ENCODE results near the gene TMC4.
"Not testable (repeated sequence)": the region's sequence is repeated elsewhere in the genome, so short reads cannot be mapped to it uniquely, and the experiment has no call there.

Gene TMC4

DNA sequence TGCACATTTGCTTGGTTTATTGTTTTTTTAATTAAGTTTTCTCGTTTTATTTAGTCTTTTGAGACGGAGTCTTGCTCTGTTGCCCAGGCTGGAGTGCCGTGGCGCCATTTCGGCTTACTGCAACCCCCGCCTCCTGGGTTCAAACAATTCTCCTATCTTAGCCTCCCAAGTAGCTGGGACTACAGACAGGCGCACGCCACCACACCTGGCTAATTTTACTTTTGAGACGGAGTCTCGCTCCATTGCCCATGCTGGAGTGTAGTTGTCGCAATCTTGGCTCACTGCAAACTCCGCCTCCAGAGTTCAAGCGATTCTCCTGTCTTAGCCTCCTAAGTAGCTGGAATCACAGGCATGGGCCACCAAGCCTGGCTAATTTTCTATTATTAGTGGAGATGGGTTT lies 29.0 kb upstream of the TMC4 start:
- no peak for DNase-seq

DNA sequence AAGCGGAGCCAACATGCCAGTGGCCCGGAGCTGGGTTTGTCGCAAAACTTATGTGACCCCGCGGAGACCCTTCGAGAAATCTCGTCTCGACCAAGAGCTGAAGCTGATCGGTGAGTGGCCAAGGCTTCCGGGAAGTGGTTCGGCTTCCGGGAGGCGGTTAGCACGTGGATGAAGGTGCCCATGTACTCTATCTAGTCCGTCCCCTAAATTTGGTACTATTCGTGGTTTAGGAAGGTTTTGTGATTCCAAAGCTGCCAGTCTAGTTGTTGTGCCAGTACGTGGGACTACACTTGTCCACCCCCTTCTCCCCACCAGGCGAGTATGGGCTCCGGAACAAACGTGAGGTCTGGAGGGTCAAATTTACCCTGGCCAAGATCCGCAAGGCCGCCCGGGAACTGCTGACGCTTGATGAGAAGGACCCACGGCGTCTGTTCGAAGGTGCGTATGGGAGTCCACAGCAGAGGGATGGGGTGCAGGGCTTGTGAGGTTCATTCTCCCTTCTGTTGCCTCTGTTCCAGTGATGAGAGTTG lies 28.3 kb upstream of the TMC4 start:
- no peak for DNase-seq

DNA sequence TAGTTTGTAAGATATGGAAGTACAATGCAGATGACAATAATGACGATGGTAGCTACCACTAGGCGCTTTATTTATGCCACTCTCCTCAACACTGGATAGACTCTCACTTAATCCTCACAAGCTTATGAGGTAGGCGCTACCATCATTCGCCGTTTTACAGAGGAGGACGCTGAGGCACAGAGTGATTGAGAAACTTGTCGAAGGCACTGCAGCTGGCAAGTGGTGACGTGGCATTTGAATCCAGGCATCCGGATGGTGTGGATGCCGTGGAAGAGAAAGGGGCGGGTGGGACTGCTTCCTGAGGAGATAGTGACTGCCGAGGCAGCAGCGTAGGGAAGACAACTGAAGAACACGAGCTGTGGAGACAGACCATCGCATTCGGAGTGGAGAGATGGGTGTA lies 26.4 kb upstream of the TMC4 start:
- DNase-seq = no peak

DNA sequence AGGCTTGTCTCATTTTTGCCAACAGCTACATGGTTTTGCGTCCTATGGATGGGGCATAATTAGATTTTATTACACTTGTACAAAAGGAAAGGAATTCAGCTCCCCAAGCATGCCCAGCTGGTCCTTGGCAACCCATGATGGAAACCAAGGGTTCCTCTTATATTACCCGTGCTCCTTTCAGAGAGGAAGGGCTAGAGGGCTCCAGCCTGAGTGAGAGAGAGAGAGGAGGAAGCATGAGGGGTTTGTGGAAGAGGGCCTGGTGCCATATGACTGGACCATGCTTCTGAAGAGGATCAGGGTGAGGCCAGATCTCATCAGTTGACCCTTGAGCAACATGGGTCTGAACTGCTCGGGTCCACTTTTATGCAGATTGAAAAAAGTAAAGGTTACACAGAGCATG lies 24.2 kb upstream of the TMC4 start:
- no peak for DNase-seq

DNA sequence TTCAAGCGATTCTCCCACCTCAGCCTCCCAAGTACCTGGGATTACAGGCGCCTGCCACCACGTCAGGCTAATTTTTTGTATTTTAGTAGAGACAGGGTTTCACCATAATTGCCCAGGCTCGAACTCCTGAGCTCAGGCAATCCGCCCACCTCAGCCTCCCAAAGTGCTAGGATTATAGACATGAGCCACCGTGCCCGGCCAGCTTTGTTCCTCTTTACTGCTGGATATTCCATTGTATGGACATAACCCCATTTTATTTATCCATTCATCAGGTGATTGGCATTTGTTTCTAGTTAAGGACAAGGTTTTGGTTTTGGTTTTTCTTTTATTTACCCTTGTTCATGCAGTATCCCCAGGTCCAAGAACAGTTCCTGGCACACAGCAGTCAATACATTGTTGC lies 23.6 kb upstream of the TMC4 start:
- DNase-seq = no peak

DNA sequence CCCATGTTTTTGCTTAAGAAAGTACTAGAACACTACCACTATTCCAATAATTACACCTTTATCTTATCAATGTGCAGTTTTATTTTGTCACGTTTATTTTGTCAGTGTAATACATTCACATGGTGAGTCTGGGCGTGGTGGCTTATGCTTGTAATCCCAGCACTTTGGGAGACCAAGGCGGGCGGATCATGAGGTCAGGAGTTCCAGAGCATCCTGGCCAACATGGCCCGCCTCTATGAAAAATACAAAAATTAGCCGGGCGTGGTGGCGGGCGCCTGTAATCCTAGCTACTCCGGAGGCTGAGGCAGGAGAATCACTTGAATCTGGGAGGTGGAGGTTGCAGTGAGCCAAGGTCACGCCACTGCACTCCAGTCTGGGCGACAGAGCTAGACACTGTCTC lies 21.5 kb upstream of the TMC4 start:
- DNase-seq = not testable (repeated sequence)

DNA sequence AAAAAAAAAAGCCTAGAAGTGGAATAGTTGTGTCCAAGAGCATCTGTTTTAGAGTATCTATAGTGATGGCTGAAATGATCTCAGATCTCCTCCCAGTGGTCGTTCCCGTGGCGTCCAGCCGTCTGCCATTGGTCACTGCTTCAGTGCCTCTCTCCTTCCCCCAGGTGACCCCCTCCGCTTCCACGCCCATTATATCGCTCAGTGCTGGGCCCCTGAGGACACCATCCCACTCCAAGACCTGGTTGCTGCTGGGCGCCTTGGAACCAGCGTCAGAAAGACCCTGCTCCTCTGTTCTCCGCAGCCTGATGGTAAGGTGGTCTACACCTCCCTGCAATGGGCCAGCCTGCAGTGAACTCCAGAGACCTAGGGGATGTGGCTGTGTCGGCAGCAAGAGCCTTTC lies 20.1 kb upstream of the TMC4 start:
- DNase-seq = no peak

DNA sequence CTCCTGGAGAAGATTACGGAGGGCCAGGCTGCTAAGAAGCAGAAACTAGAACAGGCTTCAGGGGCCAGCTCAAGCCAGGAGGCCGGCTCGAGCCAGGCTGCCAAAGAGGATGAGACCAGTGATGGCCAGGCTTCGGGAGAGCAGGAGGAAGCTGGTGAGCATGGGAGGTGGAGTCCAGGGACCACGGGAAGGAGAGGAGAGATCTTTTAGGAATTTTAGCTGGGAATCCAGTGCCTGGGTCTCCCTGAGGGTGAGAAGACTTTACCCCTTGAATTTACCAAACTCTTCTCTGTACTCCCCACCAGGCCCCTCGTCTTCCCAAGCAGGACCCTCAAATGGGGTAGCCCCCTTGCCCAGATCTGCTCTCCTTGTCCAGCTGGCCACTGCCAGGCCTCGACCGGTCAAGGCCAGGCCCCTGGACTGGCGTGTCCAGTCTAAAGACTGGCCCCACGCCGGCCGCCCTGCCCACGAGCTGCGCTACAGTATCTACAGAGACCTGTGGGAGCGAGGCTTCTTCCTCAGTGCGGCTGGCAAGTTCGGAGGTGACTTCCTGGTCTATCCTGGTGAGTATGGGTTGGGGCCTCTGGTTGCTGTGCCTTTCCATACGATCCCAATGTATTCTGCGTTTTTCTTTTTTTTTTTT lies 19.0 kb upstream of the TMC4 start:
- no peak for DNase-seq

DNA sequence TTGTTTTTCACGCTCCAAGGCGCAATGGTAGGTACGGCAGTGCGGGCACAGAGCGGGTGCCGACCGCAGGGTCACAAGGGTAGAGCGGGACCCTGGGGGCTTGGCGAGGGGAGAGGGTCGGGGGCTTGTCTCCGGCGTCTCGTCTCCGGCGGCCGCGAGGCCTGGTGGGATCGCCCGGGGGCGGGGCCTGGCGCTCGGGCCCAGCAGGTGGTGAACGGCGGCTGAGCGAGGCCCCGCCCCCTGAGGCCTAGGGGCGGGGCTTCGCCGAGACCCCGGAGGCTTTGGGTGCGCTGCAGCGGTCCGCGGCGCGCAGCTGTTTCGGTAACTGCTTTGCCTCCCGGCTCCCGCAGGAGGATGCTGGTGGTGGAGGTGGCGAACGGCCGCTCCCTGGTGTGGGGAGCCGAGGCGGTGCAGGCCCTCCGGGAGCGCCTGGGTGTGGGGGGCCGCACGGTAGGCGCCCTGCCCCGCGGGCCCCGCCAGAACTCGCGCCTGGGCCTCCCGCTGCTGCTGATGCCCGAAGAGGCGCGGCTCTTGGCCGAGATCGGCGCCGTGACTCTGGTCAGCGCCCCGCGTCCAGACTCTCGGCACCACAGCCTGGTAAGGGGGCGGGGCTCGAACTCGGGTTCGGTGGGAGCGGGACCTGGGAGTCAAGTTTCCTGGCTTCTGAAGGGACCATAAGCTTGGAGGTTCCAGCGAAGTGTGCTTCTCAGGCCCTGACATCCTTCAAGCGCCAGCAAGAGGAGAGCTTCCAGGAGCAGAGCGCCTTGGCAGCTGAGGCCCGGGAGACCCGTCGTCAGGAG lies 18.3 kb upstream of the TMC4 start, which contains the start of gene TSEN34:
Gene TSEN34 (plus strand): TSS at position 298 of the 800 bp plus-strand sequence. CDS start 57 bp downstream, at position 355.
- peak; percentile 31 to 89 for DNase-seq

DNA sequence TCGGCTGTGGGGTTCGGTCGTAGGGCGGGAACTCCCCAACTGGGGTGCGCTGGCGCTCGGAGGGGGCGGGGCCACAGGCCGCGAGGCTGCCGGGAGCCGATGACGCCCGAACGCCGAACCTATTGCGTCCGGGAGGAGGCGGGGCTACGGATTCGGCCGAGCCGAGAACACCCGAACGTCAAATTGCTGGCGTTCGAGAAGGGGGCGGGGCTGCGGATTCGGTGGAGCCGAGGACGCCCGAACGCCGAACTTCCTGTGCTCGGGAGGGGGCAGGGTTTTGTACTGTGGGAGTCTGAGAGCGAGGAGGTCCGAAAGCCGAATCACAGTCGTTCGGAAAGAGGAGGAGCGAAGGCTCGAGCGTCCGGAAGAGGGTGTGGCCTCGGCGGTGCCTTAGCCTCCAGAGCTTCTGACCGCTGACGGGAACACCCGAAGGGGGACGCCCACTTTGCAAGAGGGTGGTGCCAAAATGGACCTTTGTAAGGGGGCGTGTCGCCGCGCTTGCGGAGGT lies 17.6 kb upstream of the TMC4 start:
- DNase-seq = peak; percentile 100

DNA sequence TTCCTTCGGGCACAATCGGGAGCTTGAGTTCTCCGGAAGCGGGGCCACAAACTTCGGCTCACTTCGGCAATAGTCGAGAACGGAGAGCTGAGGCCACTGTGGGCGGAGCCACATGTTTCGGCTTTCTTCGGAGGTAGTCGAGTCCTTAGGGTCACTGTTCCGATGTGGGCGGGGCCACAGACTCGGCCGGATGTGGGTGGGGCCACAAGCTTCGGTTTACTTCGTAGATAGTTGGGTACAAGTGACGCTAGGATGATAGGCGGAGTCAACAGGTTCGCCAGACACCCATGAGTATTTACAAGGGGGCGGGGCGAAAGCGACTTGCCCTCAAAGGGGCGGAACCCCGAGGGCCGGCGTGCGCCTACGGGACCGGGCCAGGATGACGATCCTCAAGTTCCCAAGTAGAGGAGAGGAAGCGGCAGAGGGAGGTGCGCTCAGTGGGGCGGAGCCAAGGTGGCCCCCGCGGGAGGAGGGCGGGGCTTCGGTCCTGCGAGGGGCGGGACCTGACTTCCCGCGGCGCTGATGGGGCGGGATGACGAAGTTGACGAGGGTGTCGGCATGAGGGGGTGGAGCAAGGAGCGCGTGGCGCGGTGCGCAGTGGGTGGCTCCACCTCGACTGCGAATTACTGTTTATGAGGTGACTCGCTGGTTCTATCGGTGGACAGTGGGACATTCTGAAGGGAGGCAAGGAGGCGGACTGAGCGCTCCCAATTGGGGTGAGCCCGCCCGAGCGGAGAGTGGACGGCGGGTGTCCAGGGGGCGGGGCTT lies 17.0 kb upstream of the TMC4 start:
- DNase-seq = peak; percentile 100

DNA sequence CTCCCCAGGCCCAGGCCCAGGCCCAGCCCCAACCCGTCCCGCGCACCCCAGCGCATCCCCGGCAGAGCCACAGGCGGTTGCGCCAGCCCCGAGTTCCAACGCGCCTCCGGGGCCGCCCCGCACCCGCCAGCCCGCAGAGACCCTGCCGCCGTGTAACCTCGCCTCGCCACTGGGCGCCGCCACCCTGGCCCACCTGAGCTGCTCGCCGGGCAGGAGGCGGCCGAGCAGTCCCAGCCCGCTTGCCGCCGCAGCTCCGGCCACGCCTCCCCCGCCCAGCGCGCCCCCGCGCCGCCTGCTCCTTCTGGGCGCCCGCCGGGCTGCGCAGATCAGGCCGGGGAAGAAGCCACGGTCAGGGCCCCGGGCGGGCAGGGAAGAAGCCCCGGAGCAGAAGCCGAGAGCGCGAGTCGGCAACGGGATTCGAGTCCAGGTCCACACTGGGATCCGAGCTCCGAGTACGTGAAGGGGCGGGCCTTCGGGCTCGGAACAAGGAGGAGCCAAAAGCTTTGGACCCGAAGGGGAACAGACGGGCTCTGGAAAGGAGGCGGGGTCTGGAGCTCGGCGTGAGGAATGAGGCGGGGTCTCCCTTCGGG lies 16.3 kb upstream of the TMC4 start, which contains the start of gene MBOAT7:
Gene MBOAT7 (minus strand): TSS at position 436 of the 590 bp plus-strand sequence. CDS start 1,072 bp downstream, outside the sequence.
- DNase-seq = peak in 1 of 2 donors; percentile 52

DNA sequence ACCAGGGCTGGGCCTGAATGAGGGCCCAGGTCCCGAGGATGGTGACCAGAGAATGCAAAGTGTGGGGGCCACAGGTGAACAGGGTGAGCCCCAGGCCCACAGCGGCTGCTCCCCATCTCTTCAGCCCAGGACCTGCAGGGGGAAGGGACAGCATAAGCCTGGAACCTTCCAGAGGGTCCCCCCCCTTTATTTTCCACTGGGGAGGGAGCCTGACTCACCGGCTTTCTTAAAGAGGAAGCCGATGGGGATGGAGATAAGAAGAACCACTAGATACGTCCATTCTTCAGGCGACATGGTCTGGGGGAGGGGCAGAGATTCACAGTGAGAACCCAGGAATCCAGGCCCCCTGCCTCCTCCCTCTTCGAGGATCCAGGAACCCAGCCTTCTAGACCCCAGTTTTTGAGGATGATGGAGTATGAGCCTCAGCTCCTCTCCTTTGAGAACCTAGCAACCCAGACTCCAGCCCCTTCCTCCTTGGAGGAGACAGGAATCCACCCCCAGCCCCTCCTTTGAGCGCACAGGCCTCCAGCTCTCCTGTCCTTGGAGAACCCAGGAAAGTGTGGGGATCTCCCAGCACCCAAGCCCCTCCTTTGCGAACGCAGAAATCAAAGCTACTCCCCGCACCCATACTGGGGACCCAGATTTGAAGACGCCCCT lies 15.4 kb upstream of the TMC4 start:
- peak; percentile 63 to 70 for DNase-seq

DNA sequence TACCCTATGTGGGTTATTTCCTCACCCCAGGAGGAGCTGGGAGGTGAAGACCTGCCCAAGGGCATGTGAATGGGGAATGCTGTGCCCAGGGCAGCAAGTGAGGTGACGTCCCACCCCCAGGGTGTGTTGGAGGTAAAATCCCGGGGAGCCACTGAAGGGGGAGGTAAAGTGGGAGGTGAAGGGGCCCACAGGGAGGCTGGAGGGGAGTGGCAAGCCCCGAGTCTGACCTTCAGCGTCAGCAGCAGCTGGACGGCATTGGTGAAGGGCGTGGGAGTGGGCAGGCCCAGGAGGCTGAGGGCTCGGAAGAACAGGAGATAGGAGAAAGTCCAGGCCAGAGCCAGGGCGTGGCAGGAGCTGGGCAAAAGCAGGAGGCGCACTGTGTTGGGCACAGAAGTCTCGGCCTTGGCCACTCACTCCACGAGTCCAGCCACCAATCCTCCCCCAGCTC lies 14.0 kb upstream of the TMC4 start:
- DNase-seq = no peak

DNA sequence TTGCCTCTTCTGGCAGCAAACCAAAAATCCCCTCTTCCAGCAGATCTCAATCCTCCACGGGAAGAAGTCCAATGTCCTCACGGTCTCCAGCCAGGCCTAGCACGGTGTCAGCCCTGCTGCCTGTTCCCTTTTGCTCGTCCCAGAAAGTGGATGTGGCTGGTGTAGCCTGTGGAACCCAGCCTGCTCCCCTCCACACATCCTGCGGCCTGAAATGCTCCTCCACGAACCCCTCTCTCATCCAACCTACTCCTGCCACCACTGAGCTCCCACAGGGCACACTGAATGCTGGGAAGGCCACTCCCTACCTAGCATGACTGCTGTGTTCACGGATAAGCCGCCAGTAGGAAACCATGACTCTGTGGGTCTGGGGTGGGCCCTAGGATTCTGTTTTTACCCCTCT lies 13.4 kb upstream of the TMC4 start:
- DNase-seq = no peak

DNA sequence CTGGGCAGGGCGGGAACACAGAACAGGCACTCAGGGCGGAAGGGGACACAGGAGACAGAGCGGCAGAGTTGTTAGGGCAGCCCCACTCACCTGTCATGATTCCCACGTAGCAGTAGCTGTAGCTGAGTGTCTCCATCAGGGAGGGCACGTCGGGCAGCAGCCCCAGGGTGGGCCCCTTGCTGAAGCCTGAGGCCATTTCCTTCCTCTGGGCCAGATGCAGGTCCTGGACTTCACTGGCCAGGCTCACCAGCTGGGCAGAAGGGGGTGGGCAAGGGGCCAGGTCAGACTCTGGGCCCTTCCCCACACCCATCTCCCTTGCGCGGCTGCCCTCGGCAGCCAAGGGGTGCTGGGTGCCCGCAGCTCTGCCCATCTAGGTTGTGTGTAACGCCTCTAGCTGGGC lies 10.5 kb upstream of the TMC4 start:
- DNase-seq = no peak

DNA sequence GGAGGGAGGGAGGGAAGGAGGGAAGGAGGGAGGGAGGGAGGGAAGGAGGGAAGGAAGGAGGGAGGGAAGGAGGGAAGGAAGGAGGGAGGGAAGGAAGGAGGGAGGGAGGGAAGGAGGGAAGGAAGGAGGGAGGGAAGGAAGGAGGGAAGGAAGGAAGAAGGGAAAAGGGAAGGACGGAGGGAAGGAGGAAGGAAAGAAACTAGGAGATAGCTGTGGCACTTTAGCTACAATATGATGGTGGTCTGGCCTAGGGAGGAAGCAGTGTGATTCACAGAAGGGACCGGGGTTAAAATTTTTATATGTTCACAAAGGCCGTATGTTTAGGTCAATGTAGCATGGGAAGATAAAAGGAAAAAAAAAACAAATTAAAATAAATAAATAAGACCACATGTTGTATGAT lies 8.9 kb upstream of the TMC4 start:
- DNase-seq = not testable (repeated sequence)

DNA sequence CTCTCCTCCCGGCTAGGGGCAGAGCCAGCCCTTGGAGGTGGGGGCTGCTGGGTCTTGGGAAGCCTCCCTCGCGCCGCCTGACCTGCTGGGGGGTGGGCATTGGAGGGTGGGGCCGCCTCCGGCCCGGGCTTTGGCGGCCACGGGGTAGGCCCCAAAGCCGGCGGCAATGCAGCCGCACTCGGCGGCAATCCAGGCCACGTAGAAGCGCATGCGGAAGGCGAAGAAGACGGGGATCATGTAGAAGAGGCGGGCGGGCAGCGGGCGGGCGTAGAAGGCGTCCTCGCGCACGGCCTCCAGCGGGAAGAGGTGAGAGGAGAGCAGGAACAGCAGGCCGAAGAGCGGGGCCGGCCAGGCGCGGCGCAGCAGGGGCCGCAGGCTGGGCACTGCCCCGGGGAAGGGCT lies 7.7 kb upstream of the TMC4 start:
- DNase-seq = no peak

DNA sequence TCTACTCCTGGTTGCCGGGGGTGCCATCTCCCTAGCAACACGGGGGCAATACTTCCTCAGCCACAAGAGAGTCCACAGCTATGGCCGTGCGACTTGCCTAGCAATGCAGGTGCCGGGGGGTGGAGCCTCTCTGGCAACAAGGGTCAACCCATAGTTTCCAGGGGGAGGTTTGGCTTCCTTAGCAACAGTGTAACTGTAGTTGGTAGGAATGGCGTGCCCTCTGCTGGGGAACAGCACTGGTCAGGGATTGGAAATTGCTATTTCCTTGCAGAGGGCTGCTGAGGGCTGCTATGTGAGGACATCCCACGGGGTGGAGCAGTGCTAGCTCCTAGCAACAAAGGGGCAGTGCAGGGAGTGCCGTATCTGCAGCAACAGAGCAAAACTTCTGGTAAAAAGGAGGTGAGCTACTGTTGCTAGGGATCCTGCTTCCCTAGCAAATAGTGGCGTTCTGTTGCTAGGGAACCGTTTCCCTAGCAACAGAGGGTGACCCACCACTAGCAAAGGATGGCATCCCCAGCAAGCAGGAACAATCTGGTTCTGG lies 7.0 kb upstream of the TMC4 start:
- DNase-seq = no peak

DNA sequence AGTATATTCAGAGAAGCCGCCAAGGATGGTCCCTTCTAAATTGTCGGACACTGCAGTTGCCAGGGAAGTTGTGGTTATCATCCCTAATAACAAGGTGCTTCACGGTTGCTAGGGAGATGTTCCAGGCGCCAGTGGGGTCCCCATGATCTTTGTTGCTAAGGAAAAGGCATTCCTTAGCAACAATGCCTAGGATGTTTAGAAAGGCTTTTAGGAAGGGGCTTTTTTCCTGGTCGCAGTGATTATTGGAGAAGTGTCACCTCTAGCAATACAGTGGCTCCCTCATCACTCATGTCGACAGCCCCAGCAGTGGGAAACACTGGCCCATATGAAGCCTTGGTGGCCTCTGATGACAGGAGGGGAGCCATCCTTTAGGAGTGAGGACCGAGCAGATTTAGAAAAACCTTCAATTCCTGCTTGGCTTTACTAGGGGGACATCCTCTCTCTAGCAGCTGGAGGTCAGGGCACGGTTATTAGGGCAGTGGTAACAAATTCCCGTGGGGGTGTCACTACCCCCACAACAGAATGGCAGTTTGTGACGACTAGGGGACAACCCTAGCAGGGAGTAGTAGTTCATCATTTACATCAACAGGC lies 6.4 kb upstream of the TMC4 start:
- DNase-seq = no peak

DNA sequence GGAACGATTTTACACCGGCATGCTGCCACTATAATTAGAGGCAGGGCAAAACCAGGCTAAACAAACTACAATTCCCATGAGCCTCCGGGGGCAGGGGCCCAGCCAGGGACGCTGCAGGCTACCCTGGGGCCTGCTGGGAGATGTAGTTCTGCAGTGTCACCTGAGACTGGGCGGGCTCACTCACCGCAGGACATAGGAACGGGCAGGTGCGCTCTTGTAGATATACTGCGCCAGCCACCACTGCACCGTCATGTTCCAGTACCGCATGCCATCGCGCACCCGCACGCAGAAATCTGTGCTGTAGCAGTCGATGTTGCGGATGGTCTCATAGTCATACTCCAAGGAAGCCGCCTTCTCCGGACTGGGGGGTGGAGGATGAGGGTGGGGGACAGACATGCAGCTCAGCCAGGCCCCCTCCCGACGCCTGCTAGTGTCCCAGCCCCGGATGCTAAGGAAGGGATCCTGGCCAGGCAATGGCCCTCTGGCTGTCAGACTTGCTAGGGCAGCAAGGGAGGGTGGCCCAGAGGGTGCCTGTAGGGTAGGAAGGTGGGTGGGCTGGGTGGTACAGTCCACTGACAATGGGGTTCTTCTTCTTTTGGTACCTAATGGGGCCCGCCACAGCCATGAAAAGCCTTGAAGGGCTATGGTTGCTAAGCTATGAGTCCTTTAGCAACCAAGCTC lies 5.8 kb upstream of the TMC4 start:
- no peak for DNase-seq
